LNCaP clone FGC (cell line): ENCODE data around the gene EFCAB7.
A peak's percentile ranks its signal among the peaks of the same experiment; 100 is the strongest.

Source experiments
- DNase-seq: peaks from one replicate; pipeline ENCODE4 v3.0.0-alpha.2; 2011; ENCODE audit warnings: low read depth
- H3K4me3 ChIP-seq: 2 replicates; pipeline ENCODE4 v1.5.1; 2011; ENCODE audit warnings: mild to moderate bottlenecking, low read depth, low read length, control low read depth
- CTCF ChIP-seq: IDR thresholded peaks from 2 replicates; pipeline ENCODE4 v1.5.1; 2012; ENCODE audit warnings: mild to moderate bottlenecking; ENCODE audit not compliant: control insufficient read depth, insufficient read depth; ENCODE audit errors: extremely low read depth

EFCAB7 gene

GRCh38 chr1:63547621-63548294 lies 24.4 kb downstream of the EFCAB7 start:
- peak; percentile 96 for DNase-seq
- no peak for TF ChIP-seq CTCF
- H3K4me3 ChIP-seq: no peak overlapping the region

- DNase-seq: no peak
- no peak overlapping the region for H3K4me3 ChIP-seq
- TF ChIP-seq CTCF: no peak
Observed at GRCh38 chr1:63548303-63548702, 25.0 kb downstream of the EFCAB7 start.

- TF ChIP-seq CTCF: no peak
- DNase-seq: no peak
- no peak overlapping the region for H3K4me3 ChIP-seq
Observed at GRCh38 chr1:63548877-63549276, 25.6 kb downstream of the EFCAB7 start.

GRCh38 chr1:63555480-63555879 lies 32.2 kb downstream of the EFCAB7 start:
- DNase-seq: peak; percentile 70
- no peak overlapping the region for H3K4me3 ChIP-seq
- TF ChIP-seq CTCF: no peak

GRCh38 chr1:63557365-63557987 lies 34.2 kb downstream of the EFCAB7 start:
- TF ChIP-seq CTCF: peak; percentile 59
- DNase-seq: no peak
- no peak overlapping the region for H3K4me3 ChIP-seq

- TF ChIP-seq CTCF: no peak
- no peak for DNase-seq
- no peak overlapping the region for H3K4me3 ChIP-seq
Observed at GRCh38 chr1:63559357-63559756, 36.0 kb downstream of the EFCAB7 start.

- DNase-seq: no peak
- no peak overlapping the region for H3K4me3 ChIP-seq
- no peak for TF ChIP-seq CTCF
Observed at GRCh38 chr1:63563745-63564144, 40.4 kb downstream of the EFCAB7 start.
